Fibroblast of lung (primary cell): ENCODE measurements around the gene PMS2.

Source experiments
- CTCF ChIP-seq, 2 donors: IDR thresholded peaks in 1 of 2; conservative IDR thresholded peaks in 1 of 2; 1 replicate in 1 of 2; 2 replicates in 1 of 2; pipeline ENCODE4 v1.5.1; 2011 to 2012; ENCODE audit warnings: low read length in 2 of 2, control low read depth in 1 of 2, inconsistent platforms in 1 of 2, low read depth in 1 of 2, mild to moderate bottlenecking in 1 of 2
- EZH2 ChIP-seq: IDR thresholded peaks from 2 replicates; pipeline ENCODE4 v1.5.1; 2012; ENCODE audit warnings: low read length, control low read depth, mild to moderate bottlenecking; ENCODE audit errors: missing control alignments

GRCh38 chr7:6011541-6011940, 2.7 kb upstream of the PMS2 start:
- no peak for TF ChIP-seq CTCF (conservative IDR thresholded peaks at IDR 0.05 in 1 of 2, IDR thresholded peaks at IDR 0.05 in 1 of 2; ENCODE audit: low read depth in 1 of 2, low read length in 2 of 2)
- TF ChIP-seq EZH2: no peak
